K562 (cell line): ENCODE measurements around the gene SLC7A11. TPM values are rescaled to one million over a fixed set of nuclear protein-coding genes. Genes with fewer than 3 reads are reported as not detected.

Source experiments
- EHMT2 ChIP-seq: fragments of 450-650 bp; IDR thresholded peaks from 2 replicates; pipeline ENCODE4 v1.6.1; 2018; ENCODE audit warnings: antibody characterized with exemption
- ERF ChIP-seq: fragments of 450-650 bp; formaldehyde crosslinking; IDR thresholded peaks from 2 replicates; pipeline ENCODE4 v1.4.0; 2020; ENCODE audit warnings: mild to moderate bottlenecking, mixed read lengths
- HNRNPH1 ChIP-seq: fragments of 200-400 bp; formaldehyde crosslinking; optimal IDR thresholded peaks from 2 replicates; pipeline ENCODE3; 2017; ENCODE audit warnings: low read depth, mild to moderate bottlenecking, low read length, moderate library complexity
- HNRNPLL ChIP-seq: fragments of 200-400 bp; formaldehyde crosslinking; IDR thresholded peaks from 2 replicates; pipeline ENCODE4 v1.6.1; 2017; ENCODE audit warnings: low read length, low read depth, mild to moderate bottlenecking; ENCODE audit not compliant: poor library complexity, severe bottlenecking
- LARP7 ChIP-seq: fragments of 450-650 bp; IDR thresholded peaks from 2 replicates; pipeline ENCODE4 v1.6.1; 2016
- MAFF ChIP-seq: IDR thresholded peaks from 2 replicates; pipeline ENCODE4 v1.6.1; 2012; ENCODE audit warnings: low read length, improper control_type of control experiment
- NR2F6 ChIP-seq: fragments of 450-650 bp; formaldehyde crosslinking; IDR thresholded peaks from 2 replicates; pipeline ENCODE4 v1.4.0; 2020; ENCODE audit warnings: mild to moderate bottlenecking
- RBM15 ChIP-seq: fragments of 200-400 bp; formaldehyde crosslinking; IDR thresholded peaks from 2 replicates; pipeline ENCODE4 v1.6.1; 2018; ENCODE audit warnings: mild to moderate bottlenecking, low read length, moderate library complexity; ENCODE audit not compliant: insufficient read depth
- SFPQ ChIP-seq: fragments of 200-400 bp; formaldehyde crosslinking; IDR thresholded peaks from 2 replicates; pipeline ENCODE4 v1.6.1; 2017; ENCODE audit warnings: mild to moderate bottlenecking, low read depth, low read length, moderate library complexity
- THRB ChIP-seq: fragments of 450-650 bp; formaldehyde crosslinking; conservative IDR thresholded peaks from 2 replicates; pipeline ENCODE4 v1.4.0; 2022; ENCODE audit warnings: mild to moderate bottlenecking, missing genetic modification characterization
- ZBTB40 ChIP-seq, 2 experiments: fragments of 450-650 bp in 1 of 2; sonication (generic) in 1 of 2; formaldehyde crosslinking in 1 of 2; IDR thresholded peaks; 2 replicates each; pipeline versions ENCODE4 v1.7.1 to v1.9.0; 2016 to 2022; ENCODE audit warnings: inconsistent platforms in 1 of 2, mild to moderate bottlenecking in 1 of 2, missing genetic modification reagents in 1 of 2
- ZNF184 ChIP-seq: sonication (generic); formaldehyde crosslinking; IDR thresholded peaks from 2 replicates; pipeline ENCODE4 v1.5.0; 2020; ENCODE audit warnings: missing genetic modification reagents
- polyA plus RNA-seq, 8 experiments: library from polyadenylated mRNA; depleted of rRNA in 4 of 8; stranded (reverse) in 5 of 8; unstranded in 3 of 8; fragments of >200 nt; fragmentation: Nextera tagmentation in 2 of 8; fragmentation: Illumina TruSeq in 1 of 8; extraction: Ambion mirVana in 2 of 8; extraction: Trizol in 1 of 8; gene quantifications; 2 replicates each; pipeline versions ENCODE4 v1.2.1 to v1.2.3, GENCODE V29; 2011 to 2014; ENCODE audit warnings: inconsistent platforms in 1 of 8, missing spikeins in 1 of 8
- total RNA-seq, 7 experiments: library from RNA; depleted of rRNA in 6 of 7; stranded (reverse); fragments of >200 nt in 6 of 7; fragmentation: Illumina TruSeq in 2 of 7; extraction: Trizol in 2 of 7; gene quantifications; 2 replicates each; pipeline versions ENCODE4 v1.2.1 to v1.2.3, GENCODE V29; 2011 to 2021; ENCODE audit warnings: low replicate concordance in 1 of 7
- TF ChIP-seq, protein P1 (sequence below): fragments of 450-650 bp; IDR thresholded peaks from 2 replicates; pipeline ENCODE4 v1.6.1; 2017; ENCODE audit warnings: mild to moderate bottlenecking, moderate library complexity

The SLC7A11 gene
- total and polyA plus RNA-seq, 9 of the 15 experiments (the other 6 are each of a cell fraction or from before 2014, with no cell fraction given), result 4.5 to 26.1 (median 13.5) TPM

GRCh38 chr4:138242076-138242833 lies at the start of gene SLC7A11 (continued):
- TF ChIP-seq THRB (CRISPR knock-in tag) (peak; percentile 76; the same call in 1 of the 2 replicates), HNRNPLL (no peak), RBM15 (no peak), SFPQ (no peak), ERF (CRISPR knock-in tag) (0 out of 2 replicates have a peak, but pooled peaks have one; percentile 49), ZNF184 (CRISPR knock-in tag) (no peak), LARP7 (peak; percentile 75; the same call in 1 of the 2 replicates), EHMT2 (no peak), NR2F6 (no peak), MAFF (peak; percentile 95), HNRNPH1 (no peak), ZBTB40 (IDR thresholded peaks at IDR 0.05) (0 out of 2 replicates have a peak, but pooled peaks have one; percentile 28), ZBTB40 (CRISPR knock-in tag; IDR thresholded peaks at IDR 0.05) (no peak)
- TF ChIP-seq, protein P1, sequence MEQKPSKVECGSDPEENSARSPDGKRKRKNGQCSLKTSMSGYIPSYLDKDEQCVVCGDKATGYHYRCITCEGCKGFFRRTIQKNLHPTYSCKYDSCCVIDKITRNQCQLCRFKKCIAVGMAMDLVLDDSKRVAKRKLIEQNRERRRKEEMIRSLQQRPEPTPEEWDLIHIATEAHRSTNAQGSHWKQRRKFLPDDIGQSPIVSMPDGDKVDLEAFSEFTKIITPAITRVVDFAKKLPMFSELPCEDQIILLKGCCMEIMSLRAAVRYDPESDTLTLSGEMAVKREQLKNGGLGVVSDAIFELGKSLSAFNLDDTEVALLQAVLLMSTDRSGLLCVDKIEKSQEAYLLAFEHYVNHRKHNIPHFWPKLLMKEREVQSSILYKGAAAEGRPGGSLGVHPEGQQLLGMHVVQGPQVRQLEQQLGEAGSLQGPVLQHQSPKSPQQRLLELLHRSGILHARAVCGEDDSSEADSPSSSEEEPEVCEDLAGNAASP, result no peak
